ENCODE measurements around the gene RAD51B. TPM values are rescaled to one million over a fixed set of nuclear protein-coding genes. Genes with fewer than 3 reads are reported as not detected.
A peak's percentile ranks its signal among the peaks of the same experiment; 100 is the strongest.

The RAD51B gene
- total and polyA plus RNA-seq, 2 donors = 6.2 to 92.9 TPM

- Histone ChIP-seq H3K4me3 (ENCODE audit: low read depth, low read length) (no peak overlapping the region), H3K4me1 (ENCODE audit: insufficient read depth) (no peaks in the 10 kb centered on the region), H3K36me3 (ENCODE audit: insufficient read depth) (no peaks in the 10 kb centered on the region), H3K27ac (ENCODE audit: low read depth) (no peak overlapping the region)
- 91% methylated on average over 4 of the region's 4 CpGs for WGBS
- no peak for DNase-seq (ENCODE audit: extremely low spot score)
Measured at GRCh38 chr14:68305738-68306137, 486.2 kb downstream of the RAD51B start.

- Histone ChIP-seq H3K4me1 (ENCODE audit: insufficient read depth) (no peaks in the 10 kb centered on the region), H3K27ac (ENCODE audit: low read depth) (peak overlapping the region; percentile 28), H3K4me3 (ENCODE audit: low read depth, low read length) (no peak overlapping the region), H3K36me3 (ENCODE audit: insufficient read depth) (no peaks in the 10 kb centered on the region)
- 92% methylated on average over 4 of the region's 4 CpGs for WGBS
- DNase-seq (ENCODE audit: extremely low spot score) = no peak
Measured at GRCh38 chr14:68306265-68306933, 486.8 kb downstream of the RAD51B start.

- peak overlapping the region; percentile 59 for H3K27ac ChIP-seq (ENCODE audit: low read depth)
- no peaks in the 10 kb centered on the region for H3K36me3 ChIP-seq (ENCODE audit: insufficient read depth)
- 68% methylated on average over 8 of the region's 8 CpGs for WGBS
- H3K4me1 ChIP-seq (ENCODE audit: insufficient read depth) = no peaks in the 10 kb centered on the region
- no peak overlapping the region for H3K4me3 ChIP-seq (ENCODE audit: low read depth, low read length)
- DNase-seq (ENCODE audit: extremely low spot score) = peak; percentile 80
Measured at GRCh38 chr14:68306934-68307789, 487.6 kb downstream of the RAD51B start.

GRCh38 chr14:68307790-68308168 lies 488.2 kb downstream of the RAD51B start:
- peak; percentile 72 for DNase-seq (ENCODE audit: extremely low spot score)
- no peaks in the 10 kb centered on the region for H3K4me1 ChIP-seq (ENCODE audit: insufficient read depth)
- H3K36me3 ChIP-seq (ENCODE audit: insufficient read depth) = no peaks in the 10 kb centered on the region
- WGBS = 17% methylated on average over 4 of the region's 4 CpGs
- no peak overlapping the region for H3K4me3 ChIP-seq (ENCODE audit: low read depth, low read length)
- H3K27ac ChIP-seq (ENCODE audit: low read depth) = peak overlapping the region; percentile 59

- WGBS = 54% methylated on average over 6 of the region's 6 CpGs
- Histone ChIP-seq H3K36me3 (ENCODE audit: insufficient read depth) (no peaks in the 10 kb centered on the region), H3K4me3 (ENCODE audit: low read depth, low read length) (no peak overlapping the region), H3K4me1 (ENCODE audit: insufficient read depth) (no peaks in the 10 kb centered on the region), H3K27ac (ENCODE audit: low read depth) (peak overlapping the region; percentile 48)
- DNase-seq (ENCODE audit: extremely low spot score) = no peak
Measured at GRCh38 chr14:68308726-68309520, 489.3 kb downstream of the RAD51B start.

- no peak overlapping the region for H3K27ac ChIP-seq (ENCODE audit: low read depth)
- H3K36me3 ChIP-seq (ENCODE audit: insufficient read depth) = no peaks in the 10 kb centered on the region
- no peak overlapping the region for H3K4me3 ChIP-seq (ENCODE audit: low read depth, low read length)
- no peak for DNase-seq (ENCODE audit: extremely low spot score)
- no peaks in the 10 kb centered on the region for H3K4me1 ChIP-seq (ENCODE audit: insufficient read depth)
- 74% methylated on average over 2 of the region's 2 CpGs for WGBS
Measured at GRCh38 chr14:68309616-68310015, 490.0 kb downstream of the RAD51B start.

- Histone ChIP-seq H3K27ac (ENCODE audit: low read depth) (no peak overlapping the region), H3K4me3 (ENCODE audit: low read depth, low read length) (no peak overlapping the region), H3K36me3 (ENCODE audit: insufficient read depth) (no peaks in the 10 kb centered on the region), H3K4me1 (ENCODE audit: insufficient read depth) (no peaks in the 10 kb centered on the region)
- no peak for DNase-seq (ENCODE audit: extremely low spot score)
- 98% methylated on average over 3 of the region's 3 CpGs for WGBS
Measured at GRCh38 chr14:68312300-68312699, 492.7 kb downstream of the RAD51B start.

GRCh38 chr14:68312884-68313610 lies 493.5 kb downstream of the RAD51B start:
- no peak for DNase-seq (ENCODE audit: extremely low spot score)
- WGBS = 78% methylated on average over 9 of the region's 9 CpGs
- no peaks in the 10 kb centered on the region for H3K36me3 ChIP-seq (ENCODE audit: insufficient read depth)
- no peak overlapping the region for H3K27ac ChIP-seq (ENCODE audit: low read depth)
- no peak overlapping the region for H3K4me3 ChIP-seq (ENCODE audit: low read depth, low read length)
- no peaks in the 10 kb centered on the region for H3K4me1 ChIP-seq (ENCODE audit: insufficient read depth)

GRCh38 chr14:68314642-68315041 lies 495.1 kb downstream of the RAD51B start:
- 95% methylated on average over 4 of the region's 4 CpGs for WGBS

GRCh38 chr14:68315081-68315480 lies 495.5 kb downstream of the RAD51B start:
- 59% methylated on average over 3 of the region's 3 CpGs for whole genome bisulfite sequencing
- H3K36me3 ChIP-seq (ENCODE audit: insufficient read depth) = no peaks in the 10 kb centered on the region
- no peak overlapping the region for H3K4me3 ChIP-seq (ENCODE audit: low read depth, low read length)
- DNase-seq (ENCODE audit: extremely low spot score) = no peak
- no peak overlapping the region for H3K27ac ChIP-seq (ENCODE audit: low read depth)
- no peaks in the 10 kb centered on the region for H3K4me1 ChIP-seq (ENCODE audit: insufficient read depth)

More at GRCh38 chr14:68314642-68315041, 495.1 kb downstream of the RAD51B start:
- DNase-seq (ENCODE audit: extremely low spot score) = no peak
- Histone ChIP-seq H3K4me3 (ENCODE audit: low read depth, low read length) (no peak overlapping the region), H3K27ac (ENCODE audit: low read depth) (no peak overlapping the region), H3K4me1 (ENCODE audit: insufficient read depth) (no peaks in the 10 kb centered on the region), H3K36me3 (ENCODE audit: insufficient read depth) (no peaks in the 10 kb centered on the region)

GRCh38 chr14:68316078-68316868 lies 496.7 kb downstream of the RAD51B start:
- Histone ChIP-seq H3K4me1 (ENCODE audit: insufficient read depth) (no peaks in the 10 kb centered on the region), H3K27ac (ENCODE audit: low read depth) (no peak overlapping the region), H3K36me3 (ENCODE audit: insufficient read depth) (no peaks in the 10 kb centered on the region), H3K4me3 (ENCODE audit: low read depth, low read length) (no peak overlapping the region)
- WGBS = 91% methylated on average over 7 of the region's 7 CpGs
- no peak for DNase-seq (ENCODE audit: extremely low spot score)

- H3K27ac ChIP-seq (ENCODE audit: low read depth) = no peak overlapping the region
- 94% methylated on average over 3 of the region's 3 CpGs for WGBS
- H3K4me3 ChIP-seq (ENCODE audit: low read depth, low read length) = no peak overlapping the region
- DNase-seq (ENCODE audit: extremely low spot score) = no peak
- no peaks in the 10 kb centered on the region for H3K4me1 ChIP-seq (ENCODE audit: insufficient read depth)
- H3K36me3 ChIP-seq (ENCODE audit: insufficient read depth) = no peaks in the 10 kb centered on the region
Measured at GRCh38 chr14:68317239-68317638, 497.7 kb downstream of the RAD51B start.

Data from urinary bladder (tissue), 4 donors.